Caco-2 (cell line): ENCODE measurements around the gene BMP10. TPM values are rescaled to one million over a fixed set of nuclear protein-coding genes. Genes with fewer than 3 reads are reported as not detected.

ENCODE experiments used
- BruUV-seq: library from RNA; stranded (reverse); fragments of 400-500 nt; replicated peaks from 2 replicates; lab custom pipeline; 2021; lab: Mats Ljungman, UMichigan
- CTCF ChIA-PET: fragments of 300-600 bp; sonication (Branson Sonifier 250); formaldehyde crosslinking; loops from one replicate; lab custom pipeline; 2022; ENCODE audit warnings: antibody characterized with exemption; lab: Charles Lee
- POLR2A ChIA-PET: fragments of 300-600 bp; sonication (Branson Sonifier 250); formaldehyde crosslinking; loops from one replicate; lab custom pipeline; 2022; ENCODE audit warnings: antibody characterized with exemption; lab: Charles Lee
- DNase-seq, 2 experiments: peaks; one replicate each; pipeline versions ENCODE4 v3.0.0 to v3.0.0-alpha.2; 2020 to 2022
- H3K27me3 ChIP-seq: replicated peaks from 2 replicates; pipeline ENCODE4 v1.6.0; 2011; ENCODE audit warnings: low read length; ENCODE audit not compliant: control insufficient read depth, insufficient read depth
- H3K36me3 ChIP-seq: 2 replicates; pipeline ENCODE4 v1.5.1; 2011; ENCODE audit warnings: low read length; ENCODE audit not compliant: control insufficient read depth, insufficient read depth
- H3K4me1 ChIP-seq: fragments of 250-450 bp; sonication (Bioruptor Pico); 2 replicates; pipeline ENCODE4 v1.5.1; 2020; ENCODE audit warnings: mild to moderate bottlenecking
- H3K4me3 ChIP-seq: 2 replicates; pipeline ENCODE4 v1.5.1; 2011; ENCODE audit warnings: low read depth, mild to moderate bottlenecking, control low read depth, low read length
- H3K9me3 ChIP-seq: fragments of 250-450 bp; sonication (Bioruptor Pico); 2 replicates; pipeline ENCODE4 v1.5.1; 2020; ENCODE audit warnings: mild to moderate bottlenecking, moderate library complexity
- H3K27ac Mint-ChIP-seq: one replicate; pipeline ENCODE4 v1.8.0; 2022; ENCODE audit warnings: mixed read lengths; ENCODE audit not compliant: unreplicated experiment
- H3K27me3 Mint-ChIP-seq: one replicate; pipeline ENCODE4 v1.8.0; 2022; ENCODE audit warnings: mixed read lengths; ENCODE audit not compliant: insufficient read depth, unreplicated experiment
- H3K36me3 Mint-ChIP-seq: one replicate; pipeline ENCODE4 v1.8.0; 2022; ENCODE audit warnings: mild to moderate bottlenecking, mixed read lengths; ENCODE audit not compliant: insufficient read depth, unreplicated experiment
- H3K4me1 Mint-ChIP-seq: one replicate; pipeline ENCODE4 v1.8.0; 2022; ENCODE audit warnings: low read depth, mixed read lengths; ENCODE audit not compliant: unreplicated experiment
- H3K4me3 Mint-ChIP-seq: one replicate; pipeline ENCODE4 v1.8.0; 2022; ENCODE audit warnings: mild to moderate bottlenecking, moderate library complexity, mixed read lengths; ENCODE audit not compliant: unreplicated experiment
- H3K9me3 Mint-ChIP-seq: one replicate; pipeline ENCODE4 v1.8.0; 2022; ENCODE audit warnings: mixed read lengths; ENCODE audit not compliant: unreplicated experiment
- intact Hi-C: fragments of 100-400 bp; cut with micrococcal nuclease; formaldehyde crosslinking; loops from one replicate; pipeline ENCODE4 v1.10.0; 2022; ENCODE audit not compliant: unreplicated experiment
- total RNA-seq: library from RNA; stranded (reverse); gene quantifications from 2 replicates; pipeline ENCODE4 v1.2.3, GENCODE V29; 2022
- TF ChIP-seq, protein P1 (sequence below), 2 experiments: fragments of 200-600 bp in 1 of 2; IDR thresholded peaks; 1 replicate in 1 of 2; 2 replicates in 1 of 2; pipeline versions ENCODE4 v1.5.1 to v1.8.0; 2011 to 2022; ENCODE audit warnings: antibody characterized with exemption in 1 of 2, control low read depth in 1 of 2, inconsistent platforms in 1 of 2, low read depth in 1 of 2, low read length in 1 of 2, mild to moderate bottlenecking in 1 of 2, moderate library complexity in 1 of 2; ENCODE audit not compliant: insufficient read depth in 1 of 2, severe bottlenecking in 1 of 2, unreplicated experiment in 1 of 2

BMP10 gene
- total RNA-seq, 1 experiment from 2014 or later, result not detected

DNA sequence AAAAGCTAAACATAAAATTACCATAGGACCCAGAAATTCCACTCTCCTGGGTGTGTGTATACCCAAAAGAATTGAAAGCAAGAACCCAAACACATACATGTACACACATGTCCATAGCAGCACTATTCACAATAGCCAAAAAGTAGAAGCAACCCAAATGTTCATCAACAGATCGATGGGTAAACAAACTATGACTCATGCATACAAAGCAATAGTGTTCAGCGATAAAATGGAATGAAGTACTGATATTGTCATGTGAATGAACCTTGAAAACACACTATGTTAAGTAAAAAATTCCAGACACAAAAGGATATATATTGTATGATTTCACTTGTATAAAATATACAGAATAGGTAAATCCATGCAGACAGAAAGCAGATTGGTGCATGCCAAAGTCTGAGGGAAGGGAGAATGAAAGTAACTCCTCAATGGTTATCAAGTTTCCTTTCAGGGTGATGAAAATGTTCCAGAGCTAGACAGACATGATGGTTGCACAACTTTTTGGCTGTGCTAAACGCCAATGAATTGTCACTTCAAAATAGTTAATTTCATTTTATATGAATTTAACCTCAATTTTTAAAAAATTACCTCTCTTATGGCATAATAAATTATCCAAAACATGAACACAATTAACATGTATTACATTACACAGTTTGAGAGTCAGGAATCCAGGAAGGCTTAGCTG, 46.0 kb upstream of the BMP10 start:
- H3K9me3 Mint-ChIP-seq, result no peaks in the 10 kb centered on the region
- H3K4me3 Mint-ChIP-seq, result no peak overlapping the region
- Histone ChIP-seq H3K27me3 (no peaks in the 10 kb centered on the region), H3K36me3 (no peaks in the 10 kb centered on the region), H3K9me3 (no peaks in the 10 kb centered on the region), H3K4me1 (peaks cover 5% of the 10 kb centered on the region; the same call in 1 of the 2 replicates), H3K4me3 (no peak overlapping the region)
- TF ChIP-seq, protein P1, sequence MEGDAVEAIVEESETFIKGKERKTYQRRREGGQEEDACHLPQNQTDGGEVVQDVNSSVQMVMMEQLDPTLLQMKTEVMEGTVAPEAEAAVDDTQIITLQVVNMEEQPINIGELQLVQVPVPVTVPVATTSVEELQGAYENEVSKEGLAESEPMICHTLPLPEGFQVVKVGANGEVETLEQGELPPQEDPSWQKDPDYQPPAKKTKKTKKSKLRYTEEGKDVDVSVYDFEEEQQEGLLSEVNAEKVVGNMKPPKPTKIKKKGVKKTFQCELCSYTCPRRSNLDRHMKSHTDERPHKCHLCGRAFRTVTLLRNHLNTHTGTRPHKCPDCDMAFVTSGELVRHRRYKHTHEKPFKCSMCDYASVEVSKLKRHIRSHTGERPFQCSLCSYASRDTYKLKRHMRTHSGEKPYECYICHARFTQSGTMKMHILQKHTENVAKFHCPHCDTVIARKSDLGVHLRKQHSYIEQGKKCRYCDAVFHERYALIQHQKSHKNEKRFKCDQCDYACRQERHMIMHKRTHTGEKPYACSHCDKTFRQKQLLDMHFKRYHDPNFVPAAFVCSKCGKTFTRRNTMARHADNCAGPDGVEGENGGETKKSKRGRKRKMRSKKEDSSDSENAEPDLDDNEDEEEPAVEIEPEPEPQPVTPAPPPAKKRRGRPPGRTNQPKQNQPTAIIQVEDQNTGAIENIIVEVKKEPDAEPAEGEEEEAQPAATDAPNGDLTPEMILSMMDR (IDR thresholded peaks at IDR 0.05; ENCODE audit: insufficient read depth in 1 of 2, low read depth in 1 of 2, low read length in 1 of 2, severe bottlenecking in 1 of 2, unreplicated experiment in 1 of 2), result no peak
- peaks cover 2% of the 10 kb centered on the region for H3K27me3 Mint-ChIP-seq
- CTCF ChIA-PET, result no interaction called here
- no peak overlapping the region for H3K27ac Mint-ChIP-seq
- no peaks in the 10 kb centered on the region for H3K36me3 Mint-ChIP-seq
- H3K4me1 Mint-ChIP-seq, result no peaks in the 10 kb centered on the region
- BruUV-seq, result no TSS peak
- intact Hi-C loops, result no loop called here
- POLR2A ChIA-PET, result no interaction called here
- DNase-seq, result no peak

DNA sequence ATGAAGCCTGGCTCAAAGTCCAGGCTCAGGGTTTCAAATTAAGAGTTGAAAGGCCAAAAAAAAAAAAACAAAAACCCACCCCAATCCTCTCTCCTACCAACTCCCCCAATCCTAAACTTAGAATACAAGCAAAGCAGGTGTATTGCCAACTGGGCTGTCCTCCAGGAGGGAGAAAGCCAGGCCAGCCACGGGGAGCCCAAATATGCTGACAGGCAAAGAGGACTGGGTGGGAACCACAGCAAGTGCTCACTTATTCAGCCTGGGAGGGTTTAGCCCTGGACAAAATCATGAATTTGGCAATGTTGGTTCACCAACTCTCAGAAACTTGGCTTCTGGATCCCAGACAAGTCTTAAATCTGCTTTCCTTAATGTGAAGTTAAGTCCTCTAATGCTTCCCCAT, 45.0 kb upstream of the BMP10 start:
- Mint-ChIP-seq H3K27me3 (peaks cover 2% of the 10 kb centered on the region), H3K4me3 (no peak overlapping the region), H3K27ac (no peak overlapping the region), H3K36me3 (no peaks in the 10 kb centered on the region), H3K4me1 (no peaks in the 10 kb centered on the region), H3K9me3 (no peaks in the 10 kb centered on the region)
- POLR2A ChIA-PET, result no interaction called here
- BruUV-seq, result no TSS peak
- CTCF ChIA-PET, result no interaction called here
- Histone ChIP-seq H3K4me1 (peaks cover 5% of the 10 kb centered on the region; the same call in 1 of the 2 replicates), H3K36me3 (no peaks in the 10 kb centered on the region), H3K4me3 (no peak overlapping the region), H3K27me3 (no peaks in the 10 kb centered on the region), H3K9me3 (no peaks in the 10 kb centered on the region)
- intact Hi-C loops, result no loop called here
- TF ChIP-seq, protein P1 (IDR thresholded peaks at IDR 0.05; ENCODE audit: insufficient read depth in 1 of 2, low read depth in 1 of 2, low read length in 1 of 2, severe bottlenecking in 1 of 2, unreplicated experiment in 1 of 2), result no peak
- DNase-seq, result no peak

DNA sequence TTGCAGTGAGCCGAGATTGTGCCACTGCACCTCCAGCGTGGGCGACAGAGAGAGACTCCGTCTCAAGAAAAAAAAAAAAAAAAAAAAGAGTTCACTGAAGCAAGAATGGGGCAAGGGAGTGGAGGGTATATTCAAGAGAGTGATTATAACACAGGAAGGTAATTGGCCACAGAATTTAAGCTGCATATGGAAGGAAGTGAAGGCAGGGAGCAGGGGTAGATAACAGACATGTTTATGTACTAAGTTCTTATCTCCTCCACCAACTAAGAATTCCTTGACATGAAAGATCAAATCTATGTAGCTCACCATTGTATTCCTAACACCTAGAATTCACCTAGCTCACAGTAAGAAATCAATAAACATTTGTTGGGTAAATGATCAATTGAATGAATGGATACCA, 44.2 kb upstream of the BMP10 start:
- Mint-ChIP-seq H3K4me1 (no peaks in the 10 kb centered on the region), H3K27me3 (peaks cover 2% of the 10 kb centered on the region), H3K4me3 (no peak overlapping the region), H3K27ac (no peak overlapping the region), H3K9me3 (no peaks in the 10 kb centered on the region), H3K36me3 (no peaks in the 10 kb centered on the region)
- Histone ChIP-seq H3K4me1 (peaks cover 5% of the 10 kb centered on the region; the same call in 1 of the 2 replicates), H3K27me3 (no peaks in the 10 kb centered on the region), H3K9me3 (no peaks in the 10 kb centered on the region), H3K4me3 (no peak overlapping the region), H3K36me3 (no peaks in the 10 kb centered on the region)
- ChIA-PET POLR2A (no interaction called here), CTCF (no interaction called here)
- intact Hi-C loops, result no loop called here
- BruUV-seq, result no TSS peak
- TF ChIP-seq, protein P1 (IDR thresholded peaks at IDR 0.05; ENCODE audit: insufficient read depth in 1 of 2, low read depth in 1 of 2, low read length in 1 of 2, severe bottlenecking in 1 of 2, unreplicated experiment in 1 of 2), result no peak
- no peak for DNase-seq
